Hematopoietic multipotent progenitor cell treated with erythropoietin and hydrocortisone succinate and interleukin-3 and kit ligand, for 6 days (in vitro differentiated cells): ENCODE measurements around the gene TEX10.
"Not testable (repeated sequence)": the region's sequence is repeated elsewhere in the genome, so short reads cannot be mapped to it uniquely, and the experiment has no call there.

ENCODE experiments used
- DNase-seq: peaks from one replicate; pipeline ENCODE4 v3.0.0-alpha.2; 2015

TEX10 gene

DNA sequence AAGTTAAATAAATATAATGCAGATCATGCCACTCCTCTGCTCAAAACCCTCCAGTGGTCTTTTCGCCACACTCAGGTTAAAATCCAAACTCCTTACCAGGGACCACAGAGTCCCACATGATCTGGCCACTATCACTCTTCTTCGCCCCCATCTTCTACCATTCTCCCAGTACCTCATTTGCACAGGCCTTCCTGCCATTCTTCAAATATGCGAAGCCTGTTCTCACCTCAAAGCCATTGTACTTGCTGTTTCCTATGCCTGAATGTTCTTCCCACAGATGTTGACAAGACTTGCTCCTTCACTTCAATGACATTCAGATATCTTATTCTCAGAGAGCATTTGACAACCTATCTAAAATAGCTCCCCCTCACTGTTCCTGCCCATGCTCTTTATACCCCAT lies 10.9 kb downstream of the TEX10 start:
- DNase-seq: no peak

DNA sequence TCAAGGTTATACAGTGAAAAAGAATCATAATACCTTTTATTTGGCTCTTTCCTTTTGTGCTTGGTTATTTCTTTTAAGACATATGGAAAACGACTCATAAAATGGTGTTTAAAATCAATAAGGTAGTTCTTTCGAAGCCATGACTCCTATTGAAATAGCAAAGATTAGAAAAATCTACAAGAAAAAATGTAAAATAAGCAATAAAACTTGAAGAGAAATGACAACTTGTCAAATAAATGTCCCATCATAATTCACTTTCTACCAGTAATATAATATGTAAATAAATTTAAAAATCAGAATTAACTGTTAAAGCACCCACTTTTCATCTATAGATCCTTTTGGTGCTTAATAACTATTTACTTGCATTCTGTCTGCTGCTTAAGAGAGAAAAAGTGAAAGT lies 12.5 kb downstream of the TEX10 start:
- no peak for DNase-seq

DNA sequence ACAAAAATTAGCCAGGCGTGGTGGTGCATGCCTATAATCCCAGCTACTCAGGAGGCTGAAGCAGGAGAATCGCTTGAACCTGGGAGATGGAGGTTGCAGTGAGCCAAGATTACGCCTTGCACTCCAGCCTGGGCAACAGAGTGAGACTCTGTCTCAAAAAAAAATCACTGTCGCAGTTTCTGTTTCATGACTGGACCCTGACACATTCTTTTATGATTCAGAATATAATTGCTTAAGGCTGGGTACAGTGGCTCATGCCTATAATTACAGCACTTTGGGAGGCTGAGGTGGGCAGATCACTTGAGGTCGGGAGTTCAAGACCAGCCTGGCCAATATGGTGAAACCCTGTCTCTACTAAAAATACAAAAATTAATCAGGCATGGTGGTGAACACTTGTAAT lies 14.0 kb downstream of the TEX10 start:
- DNase-seq: not testable (repeated sequence)

DNA sequence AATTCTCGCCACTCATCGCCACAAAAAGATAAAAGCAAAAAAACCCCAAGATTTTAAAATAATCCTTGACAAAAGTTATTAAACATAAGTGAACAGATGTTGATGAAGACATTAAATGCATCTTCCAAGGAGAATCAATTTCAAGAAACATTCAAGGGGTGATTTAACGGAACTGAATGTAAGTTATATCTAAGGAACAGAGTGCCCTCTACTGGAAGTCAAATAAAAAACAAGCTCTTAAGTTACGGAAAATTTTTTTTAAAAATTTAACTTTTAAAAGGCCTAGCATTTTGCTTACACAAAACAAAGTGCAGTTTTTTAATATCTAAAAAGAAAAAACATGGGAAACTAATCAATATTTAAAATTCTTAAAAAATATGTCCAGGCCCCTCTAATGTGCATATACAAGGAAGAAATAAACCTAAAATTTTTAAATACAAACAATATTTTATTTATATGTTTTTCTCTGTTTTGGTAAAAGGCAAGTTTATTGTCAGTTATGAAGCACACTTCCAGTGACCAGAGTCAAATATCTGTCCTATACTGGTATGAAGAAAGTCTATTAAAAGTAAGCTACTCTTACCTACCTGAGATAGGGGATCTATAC lies 28.0 kb downstream of the TEX10 start:
- DNase-seq: peak; percentile 72

DNA sequence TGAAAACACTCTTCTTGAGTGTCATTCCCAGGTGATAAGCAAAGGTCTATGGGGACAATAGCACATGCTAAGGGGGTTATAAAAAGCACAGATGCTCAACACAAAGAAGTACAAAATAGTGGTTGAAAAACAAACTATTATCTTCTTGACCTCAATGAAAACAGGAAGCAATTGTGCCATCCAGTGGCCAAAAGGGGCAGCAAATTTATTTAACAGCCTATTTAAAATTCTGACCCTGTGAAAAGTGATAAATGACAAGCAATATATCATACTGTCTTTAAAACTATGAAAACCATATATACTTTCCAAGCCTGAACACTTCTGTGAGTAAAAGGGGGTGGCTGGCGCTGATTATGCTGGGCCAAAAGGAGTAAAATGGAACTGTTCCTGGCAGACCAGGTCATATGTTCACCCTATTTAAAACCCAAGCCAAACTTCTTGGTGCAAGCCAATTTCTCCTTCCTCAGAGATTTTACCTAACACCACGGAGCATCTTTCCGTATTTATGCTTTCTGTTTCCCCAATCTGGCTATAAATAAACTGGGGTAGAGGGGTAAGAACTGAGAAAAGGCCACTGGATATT lies 29.7 kb downstream of the TEX10 start:
- DNase-seq: peak; percentile 76

DNA sequence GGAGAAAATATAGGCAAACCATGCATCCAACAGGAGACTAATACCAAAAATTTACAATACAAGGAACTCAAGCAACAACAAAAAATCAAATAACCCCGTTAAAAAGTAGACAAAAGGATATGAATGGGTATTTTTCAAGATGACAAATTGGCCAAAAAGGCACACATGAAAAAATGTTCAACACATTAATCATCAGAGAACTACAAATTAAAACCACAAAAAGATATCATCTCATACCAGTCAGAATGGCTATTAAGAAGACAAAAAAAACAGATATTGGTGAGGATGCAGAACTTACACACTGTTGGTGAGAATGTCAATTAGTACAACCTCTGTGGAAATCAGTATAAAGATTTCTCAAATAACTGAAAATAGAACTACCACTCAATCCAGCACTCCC lies 35.0 kb downstream of the TEX10 start:
- DNase-seq: peak; percentile 13

DNA sequence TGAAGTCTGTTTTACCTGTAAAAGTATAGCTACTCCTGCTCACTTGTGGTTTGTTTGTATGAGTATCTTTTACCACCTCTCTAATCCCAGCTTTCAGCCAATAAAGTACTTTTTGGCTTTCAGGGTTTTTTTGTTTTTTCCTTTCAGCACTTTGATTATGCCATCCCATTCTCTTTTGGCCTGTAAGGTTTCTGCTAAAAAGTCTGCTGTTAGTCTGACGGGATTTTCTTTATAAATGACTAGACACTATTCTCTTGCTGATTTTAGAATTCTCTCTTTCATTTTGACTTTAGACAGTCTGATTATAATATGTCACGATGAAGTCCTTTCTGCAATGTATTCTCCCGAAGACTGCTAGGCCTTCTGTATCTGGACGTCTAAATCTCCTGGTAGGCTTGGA lies 37.2 kb downstream of the TEX10 start:
- no peak for DNase-seq

DNA sequence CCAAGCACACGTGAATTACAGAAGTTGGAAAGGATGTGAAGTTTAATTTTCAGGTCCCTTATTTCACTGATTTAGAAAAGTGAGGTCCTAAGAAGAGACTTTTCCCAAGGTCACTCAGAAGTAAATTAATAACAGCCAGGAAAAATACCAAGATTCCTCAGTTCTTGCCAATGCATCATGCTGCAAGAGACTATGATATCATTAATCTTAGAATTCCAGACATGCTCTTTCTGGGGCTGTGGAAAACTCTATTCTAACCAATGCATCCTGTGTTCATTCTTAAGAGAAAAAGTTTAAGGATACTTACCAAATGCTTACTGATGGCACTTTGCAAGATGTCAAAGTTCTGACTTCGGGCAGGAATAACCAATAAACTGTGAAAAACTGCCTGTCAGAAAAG lies 42.8 kb downstream of the TEX10 start:
- DNase-seq: no peak

DNA sequence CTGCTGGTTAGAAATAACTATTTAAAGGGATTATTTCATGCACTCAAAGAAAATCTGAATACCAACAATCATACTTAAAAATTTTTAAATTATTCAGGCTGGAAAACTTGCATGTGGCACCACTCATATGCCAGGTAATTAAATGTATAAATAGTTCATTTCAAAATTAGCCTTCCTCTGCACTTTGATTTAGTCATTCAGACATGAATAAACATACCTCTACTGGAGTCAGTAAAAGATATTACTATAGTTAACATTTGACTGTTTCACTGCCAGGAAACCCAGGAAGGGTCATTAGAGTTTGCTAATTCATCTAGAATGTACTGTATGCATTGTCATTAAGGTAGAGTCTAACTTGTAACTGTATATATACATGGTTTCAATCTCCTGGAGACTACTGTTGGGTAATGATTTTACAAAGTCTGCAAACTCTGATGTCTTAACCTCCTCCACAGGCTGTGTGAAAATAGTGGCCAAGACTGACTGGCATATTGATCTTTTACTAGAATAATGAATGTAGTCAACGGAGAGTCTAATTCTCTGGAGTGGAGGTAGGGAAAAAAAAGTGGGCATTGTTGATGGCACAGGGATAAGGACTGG lies 43.7 kb downstream of the TEX10 start:
- DNase-seq: no peak

DNA sequence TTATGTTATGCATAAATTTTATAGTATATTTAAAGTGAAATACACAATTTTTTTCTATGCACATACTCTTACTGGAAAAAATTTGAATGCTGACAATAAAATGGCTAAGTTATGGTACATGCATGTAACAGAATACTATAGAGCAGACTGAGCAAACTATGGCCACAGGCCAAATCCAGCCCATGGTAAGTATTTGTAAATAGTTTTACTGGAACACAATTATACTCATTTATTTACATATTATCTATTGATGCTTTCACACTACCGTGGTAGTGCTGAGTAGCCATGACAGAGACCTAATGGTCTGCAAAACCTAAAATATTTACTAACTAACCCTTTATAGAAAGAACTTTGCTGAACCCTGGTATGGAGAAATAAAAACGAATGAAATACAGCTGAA lies 45.7 kb downstream of the TEX10 start:
- no peak for DNase-seq

DNA sequence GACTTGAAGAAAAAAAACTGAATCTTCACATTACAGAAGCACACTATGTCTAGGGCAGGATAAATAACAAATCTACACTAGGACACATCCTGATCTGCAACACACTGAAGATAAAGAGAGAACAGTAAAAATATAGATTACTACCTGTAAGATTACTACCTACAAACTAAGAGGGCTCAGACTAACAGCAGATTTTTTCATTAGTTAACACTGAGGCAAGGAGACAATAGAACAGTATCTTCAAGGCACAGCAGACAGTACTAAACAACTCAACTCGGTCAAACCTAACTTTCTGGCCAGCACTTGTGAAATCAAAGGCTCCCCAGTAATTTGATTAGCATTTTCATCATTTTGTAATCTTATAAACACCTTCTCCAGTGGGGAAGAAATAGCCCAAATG lies 46.5 kb downstream of the TEX10 start:
- DNase-seq: no peak

DNA sequence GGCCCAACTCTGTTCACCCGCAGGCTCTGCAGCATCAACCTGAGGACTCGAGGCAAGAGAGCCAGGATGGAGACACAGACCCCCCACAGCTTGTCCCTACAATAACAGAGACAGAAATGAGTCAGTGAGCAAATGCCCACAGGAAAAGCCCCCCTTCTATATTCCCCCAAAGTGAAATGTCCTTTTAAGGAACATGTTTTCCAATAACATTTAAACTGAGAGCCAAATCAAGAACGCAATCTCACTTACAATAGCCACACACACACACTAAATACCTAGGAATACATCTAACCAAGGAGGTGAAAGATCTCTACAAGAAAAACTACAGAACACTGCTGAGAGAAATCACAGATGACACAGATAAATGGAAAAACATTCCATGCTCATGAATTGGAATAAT lies 49.0 kb downstream of the TEX10 start:
- no peak for DNase-seq

DNA sequence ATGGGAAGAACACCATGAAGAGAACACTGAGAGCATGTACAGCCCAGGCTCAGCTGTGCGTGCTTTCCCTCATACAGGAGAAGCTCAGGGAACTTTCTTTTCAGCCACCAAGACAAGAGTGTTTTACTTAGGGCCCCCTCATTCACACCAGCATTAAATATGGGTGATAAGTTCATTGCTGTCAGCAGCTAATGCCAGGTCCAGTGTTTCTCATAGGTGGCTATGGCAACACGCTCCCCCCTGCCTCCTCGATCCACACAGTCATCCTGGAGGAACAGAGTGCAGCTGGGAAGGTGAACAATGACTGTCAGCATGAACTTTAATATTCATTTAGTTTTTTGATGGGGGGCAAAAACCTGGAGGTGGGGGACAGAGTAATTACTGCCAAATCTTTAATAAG lies 54.4 kb downstream of the TEX10 start:
- no peak for DNase-seq

DNA sequence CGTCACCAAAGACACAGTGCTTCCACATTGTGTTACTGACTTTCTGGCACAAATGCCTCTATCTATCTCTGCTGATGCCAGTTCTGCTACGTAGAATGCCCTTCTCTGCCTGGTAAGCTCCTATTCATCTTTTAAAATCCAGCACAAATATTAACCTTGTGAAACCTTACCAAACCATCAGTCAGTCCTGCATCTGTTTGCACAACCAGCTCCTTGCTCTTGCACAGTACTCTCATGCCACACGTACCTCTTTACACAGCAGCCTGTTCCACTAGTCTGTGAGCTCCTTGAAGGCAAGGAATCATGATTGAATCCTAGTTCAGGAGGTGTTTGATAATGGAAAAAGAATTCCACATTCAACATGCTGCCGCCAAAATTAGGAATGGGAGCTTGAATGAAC lies 56.3 kb downstream of the TEX10 start:
- DNase-seq: no peak

DNA sequence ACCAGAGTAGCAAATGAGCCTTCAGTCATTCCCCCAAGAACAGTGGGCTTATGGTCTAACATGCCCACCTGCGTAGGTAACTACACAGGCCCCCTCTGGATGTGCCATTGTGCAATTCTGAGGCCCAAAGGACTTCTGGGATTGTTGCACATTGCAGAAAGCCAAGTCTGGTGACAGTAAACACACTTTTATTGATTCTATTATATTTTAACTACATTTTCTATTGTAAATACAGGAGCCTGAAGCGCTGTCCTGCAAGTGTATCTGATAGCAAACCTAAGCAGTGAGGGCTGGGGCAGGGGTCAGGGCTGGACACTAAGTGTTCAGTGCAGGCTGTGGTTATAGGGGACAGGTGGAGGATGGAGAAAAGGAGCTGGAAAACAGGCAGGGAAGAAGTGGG lies 57.5 kb downstream of the TEX10 start:
- DNase-seq: no peak

DNA sequence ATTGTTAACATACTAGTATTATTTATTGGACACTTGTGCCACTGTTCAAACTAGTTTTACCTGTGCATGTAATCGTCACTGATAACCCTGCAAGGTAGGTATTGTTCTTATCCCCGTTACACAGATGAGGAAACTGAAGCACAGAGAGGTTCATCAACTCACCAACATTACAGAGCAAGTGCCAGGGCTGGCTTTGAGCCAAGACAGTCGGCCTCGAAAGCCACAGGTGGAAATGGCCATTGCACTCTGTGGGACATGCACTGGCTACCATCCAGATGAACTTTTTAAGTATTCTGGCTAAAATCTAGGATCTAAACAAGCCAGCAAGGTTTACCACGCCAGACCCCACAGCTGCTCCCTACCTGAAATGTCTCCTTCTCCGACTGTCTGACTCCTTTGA lies 57.9 kb downstream of the TEX10 start:
- peak; percentile 53 for DNase-seq

DNA sequence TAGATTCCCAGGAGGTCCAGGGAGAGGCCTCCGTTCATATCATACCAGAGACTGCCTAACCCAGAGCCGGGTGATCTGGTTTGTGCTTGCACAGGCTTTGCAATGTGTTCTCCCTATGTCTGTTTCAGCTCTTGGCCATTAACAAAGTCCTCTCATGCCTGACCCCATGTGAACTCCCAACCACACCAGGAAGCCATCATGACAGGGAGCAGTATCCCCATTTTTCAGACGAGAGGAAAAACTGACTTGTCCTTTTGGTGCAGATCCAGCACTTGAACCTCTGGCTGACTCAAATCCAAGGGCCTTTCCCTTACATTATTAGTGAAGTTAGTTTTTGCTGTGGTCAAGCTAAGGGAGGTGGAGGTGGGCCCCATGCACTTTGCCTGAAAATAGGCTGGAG lies 58.4 kb downstream of the TEX10 start:
- DNase-seq: no peak

DNA sequence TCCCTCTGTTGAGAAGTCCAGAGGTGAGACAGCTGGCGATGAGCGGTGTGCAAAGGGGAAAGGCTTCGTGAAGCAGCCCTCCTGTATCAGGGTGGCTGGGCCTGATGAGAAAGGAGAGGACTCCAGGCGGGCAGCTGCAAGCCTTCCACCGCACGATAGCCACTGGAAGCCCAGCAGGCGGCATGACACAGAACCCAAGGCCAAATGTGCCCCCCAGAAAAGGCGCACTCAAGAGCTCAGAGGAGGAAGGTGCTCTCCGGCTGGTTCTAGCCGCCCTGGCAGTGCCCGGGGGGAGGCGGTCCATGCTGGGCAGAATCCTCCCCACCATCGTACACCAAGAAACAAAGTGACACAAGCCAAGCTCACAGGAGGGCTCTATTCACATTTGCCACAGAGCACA lies 60.3 kb downstream of the TEX10 start:
- DNase-seq: no peak

DNA sequence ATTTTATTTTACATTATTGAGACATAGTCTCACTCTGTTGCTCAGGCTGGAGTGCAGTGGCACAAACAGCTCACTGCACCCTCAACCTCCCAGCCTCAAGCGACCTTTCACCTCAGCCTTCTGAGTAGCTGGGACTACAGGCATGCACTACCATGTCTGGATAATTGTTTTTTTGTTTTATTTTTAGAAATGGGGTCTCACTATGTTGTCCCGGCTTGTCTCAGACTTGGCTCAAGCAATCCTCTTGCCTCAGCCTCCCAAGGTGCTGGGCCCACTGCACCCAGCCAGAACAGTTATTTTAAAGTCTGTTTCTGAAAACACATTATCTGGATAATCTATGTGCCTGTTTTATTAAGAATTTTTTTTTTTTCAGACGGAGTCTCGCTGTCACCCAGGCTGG lies 62.0 kb downstream of the TEX10 start:
- DNase-seq: no peak

DNA sequence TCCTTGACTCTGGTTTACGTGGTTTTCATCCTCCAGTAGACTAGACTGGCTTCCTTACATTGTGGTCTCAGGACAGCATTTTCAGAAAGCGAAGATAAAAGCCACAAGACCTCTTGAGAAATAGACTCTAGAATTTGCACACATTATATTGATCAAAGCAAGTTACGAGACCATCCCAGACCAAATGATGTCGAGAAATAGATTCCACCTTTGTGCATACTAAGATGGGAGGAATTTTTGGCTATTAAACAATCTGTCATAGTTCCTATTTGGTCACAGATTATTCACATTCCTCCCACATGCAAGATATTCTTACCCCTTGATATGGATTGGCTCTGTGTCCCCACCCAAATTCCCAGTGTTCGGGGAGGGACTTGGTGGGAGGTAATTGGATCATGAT lies 65.6 kb downstream of the TEX10 start:
- DNase-seq: no peak

DNA sequence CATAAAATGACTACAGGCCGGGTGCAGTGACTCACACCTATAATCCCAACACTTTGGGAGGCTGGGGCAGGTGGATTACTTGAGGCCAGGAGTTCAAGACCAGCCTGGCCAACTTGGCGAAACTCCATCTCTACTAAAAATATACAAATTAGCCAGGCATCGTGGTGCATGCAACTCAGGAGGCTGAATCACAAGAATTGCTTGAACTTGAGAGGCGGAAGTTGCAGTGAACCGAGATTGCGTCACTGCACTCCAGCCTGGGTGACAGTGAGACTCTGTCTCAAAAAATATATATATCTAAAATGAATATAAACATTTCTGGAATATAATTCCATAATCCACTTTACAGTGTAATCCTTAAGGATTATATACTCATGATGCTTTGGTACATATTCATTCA lies 66.5 kb downstream of the TEX10 start:
- DNase-seq: no peak

DNA sequence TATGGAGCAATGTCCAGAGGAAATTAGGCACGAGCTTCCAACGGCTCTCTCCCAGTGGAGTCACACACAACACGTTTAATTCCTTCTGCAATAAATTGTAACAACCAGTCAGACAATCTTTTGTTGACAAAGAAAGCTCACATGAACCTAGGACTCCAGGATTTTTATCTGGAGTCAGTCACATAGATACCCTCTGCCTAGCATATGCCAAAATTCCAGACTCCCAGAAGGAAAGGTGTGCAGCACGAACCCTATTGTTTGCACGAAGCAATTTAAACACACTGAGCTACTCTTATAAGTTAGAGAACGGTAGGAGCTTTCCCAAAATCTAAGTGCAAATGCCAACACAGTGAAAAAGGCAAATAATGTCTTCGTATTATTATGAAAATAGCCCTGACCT lies 67.1 kb downstream of the TEX10 start:
- no peak for DNase-seq

DNA sequence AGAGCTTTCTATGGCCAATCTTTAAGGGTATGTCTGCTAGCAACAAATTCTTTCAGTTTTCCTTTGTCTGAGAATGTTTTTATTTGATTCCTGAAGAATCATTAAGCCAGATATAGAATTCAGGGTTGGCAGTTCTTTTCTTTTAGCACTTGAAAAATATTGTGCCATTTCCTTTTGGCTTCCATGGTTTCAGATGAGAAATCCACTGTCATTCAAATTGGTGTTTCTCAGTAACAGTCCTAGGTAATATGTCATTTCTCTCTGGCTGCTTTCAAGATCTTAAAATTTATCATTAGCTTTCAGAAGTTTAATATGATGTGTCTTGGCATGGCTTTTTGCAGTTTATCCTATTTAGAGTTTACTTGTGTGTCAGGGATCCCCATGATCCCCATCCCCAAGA lies 67.7 kb downstream of the TEX10 start:
- DNase-seq: no peak

DNA sequence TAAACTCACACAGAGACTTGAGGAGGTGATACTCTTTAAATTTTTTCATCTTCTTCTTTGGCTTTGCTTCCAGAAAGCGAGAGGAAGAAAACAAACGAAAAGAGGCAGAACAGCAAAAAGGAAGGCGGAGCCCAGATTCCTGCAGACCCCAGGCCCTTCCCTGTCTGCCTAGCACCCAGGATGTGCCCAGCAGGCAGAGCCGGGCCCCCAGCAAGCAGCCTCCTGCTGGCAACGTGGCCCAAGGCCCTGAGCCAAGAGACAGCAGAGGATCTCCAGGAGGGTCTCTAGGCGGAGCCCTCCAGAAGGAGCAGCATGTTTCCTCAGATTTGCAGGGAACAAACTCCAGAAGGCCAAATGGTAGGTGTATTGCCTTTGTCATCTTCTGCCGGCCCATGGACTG lies 68.5 kb downstream of the TEX10 start:
- DNase-seq: no peak

DNA sequence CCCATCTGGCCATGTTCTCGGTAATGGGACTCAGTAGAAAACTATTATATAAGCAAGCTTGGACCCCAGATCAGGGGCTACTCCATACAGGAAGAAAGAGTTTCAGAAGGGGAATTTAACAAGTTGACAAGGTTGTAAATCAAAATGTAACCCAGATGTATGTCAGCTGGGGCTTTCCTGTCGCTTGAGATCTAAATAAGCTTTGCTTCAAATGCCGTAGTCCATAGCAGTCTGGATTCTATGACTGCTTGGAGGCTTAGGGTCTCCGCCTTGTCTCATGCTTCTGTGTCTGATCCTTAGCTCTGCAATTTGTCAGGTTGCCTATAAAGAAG lies 70.4 kb downstream of the TEX10 start:
- no peak for DNase-seq
